ENCODE measurements around the gene DBH.
"Not testable (repeated sequence)": the region's sequence is repeated elsewhere in the genome, so short reads cannot be mapped to it uniquely, and the experiment has no call there.

The DBH gene

GRCh38 chr9:133626008-133626407 lies 10.2 kb upstream of the DBH start:
- not testable (repeated sequence) for DNase-seq (ENCODE audit: low read depth)

- DNase-seq (ENCODE audit: low read depth), result no peak
Observed at GRCh38 chr9:133627341-133627740, 8.8 kb upstream of the DBH start.

- DNase-seq (ENCODE audit: low read depth), result no peak
Observed at GRCh38 chr9:133628766-133629165, 7.4 kb upstream of the DBH start.

GRCh38 chr9:133629221-133630110 lies 6.7 kb upstream of the DBH start:
- DNase-seq (ENCODE audit: low read depth), result no peak

- DNase-seq (ENCODE audit: low read depth), result no peak
Observed at GRCh38 chr9:133631111-133631510, 5.1 kb upstream of the DBH start.

GRCh38 chr9:133632806-133633680 lies 3.1 kb upstream of the DBH start:
- no peak for DNase-seq (ENCODE audit: low read depth)

- no peak for DNase-seq (ENCODE audit: low read depth)
Observed at GRCh38 chr9:133633681-133634080, 2.5 kb upstream of the DBH start.

- no peak for DNase-seq (ENCODE audit: low read depth)
Observed at GRCh38 chr9:133634081-133634691, 2.0 kb upstream of the DBH start.

- DNase-seq (ENCODE audit: low read depth), result no peak
Observed at GRCh38 chr9:133635098-133635497, 1.1 kb upstream of the DBH start.

- DNase-seq (ENCODE audit: low read depth), result no peak
Observed at GRCh38 chr9:133636902-133637301, 739 bp downstream of the DBH start.

GRCh38 chr9:133637451-133638055 lies 1.4 kb downstream of the DBH start:
- no peak for DNase-seq (ENCODE audit: low read depth)

GRCh38 chr9:133638076-133638475 lies 1.9 kb downstream of the DBH start:
- no peak for DNase-seq (ENCODE audit: low read depth)

GRCh38 chr9:133638711-133639110 lies 2.5 kb downstream of the DBH start:
- no peak for DNase-seq (ENCODE audit: low read depth)

GRCh38 chr9:133639613-133640012 lies 3.5 kb downstream of the DBH start:
- DNase-seq (ENCODE audit: low read depth), result no peak

GRCh38 chr9:133640160-133640559 lies 4.0 kb downstream of the DBH start:
- DNase-seq (ENCODE audit: low read depth), result no peak

GRCh38 chr9:133640580-133641395 lies 4.6 kb downstream of the DBH start:
- DNase-seq (ENCODE audit: low read depth), result no peak

GRCh38 chr9:133641396-133641655 lies 5.2 kb downstream of the DBH start:
- no peak for DNase-seq (ENCODE audit: low read depth)

- DNase-seq (ENCODE audit: low read depth), result no peak
Observed at GRCh38 chr9:133641861-133642595, 5.9 kb downstream of the DBH start.

GRCh38 chr9:133642708-133643361 lies 6.7 kb downstream of the DBH start:
- DNase-seq (ENCODE audit: low read depth), result no peak

- no peak for DNase-seq (ENCODE audit: low read depth)
Observed at GRCh38 chr9:133643362-133643755, 7.2 kb downstream of the DBH start.
